ENCODE data around the gene SGO2.

SGO2 gene

GRCh38 chr2:200584639-200585038 is 58.6 kb downstream of the SGO2 start:
- Histone ChIP-seq H3K4me3 (ENCODE audit: low read length) (no peak overlapping the region), H3K27ac (ENCODE audit: low read depth, low read length) (no peak overlapping the region), H3K9me3 (ENCODE audit: insufficient read depth, low read depth, low read length) (no peaks in the 10 kb centered on the region), H3K27me3 (ENCODE audit: insufficient read depth, low read length) (peaks cover 12% of the 10 kb centered on the region), H3K36me3 (ENCODE audit: insufficient read depth, low read length) (no peaks in the 10 kb centered on the region), H3K9ac (ENCODE audit: low read depth, low read length) (no peak overlapping the region), H3K4me1 (ENCODE audit: insufficient read depth, low read length) (peaks cover 5% of the 10 kb centered on the region; the same call in 1 of the 2 replicates)
- WGBS: 89% methylated on average over 3 of the region's 3 CpGs

GRCh38 chr2:200585340-200585729 is 59.3 kb downstream of the SGO2 start:
- Histone ChIP-seq H3K27ac (ENCODE audit: low read depth, low read length) (no peak overlapping the region), H3K27me3 (ENCODE audit: insufficient read depth, low read length) (peaks cover 12% of the 10 kb centered on the region), H3K4me3 (ENCODE audit: low read length) (peak overlapping the region; percentile 59), H3K9ac (ENCODE audit: low read depth, low read length) (peak overlapping the region; percentile 55), H3K36me3 (ENCODE audit: insufficient read depth, low read length) (no peaks in the 10 kb centered on the region), H3K4me1 (ENCODE audit: insufficient read depth, low read length) (peaks cover 5% of the 10 kb centered on the region; the same call in 1 of the 2 replicates), H3K9me3 (ENCODE audit: insufficient read depth, low read depth, low read length) (no peaks in the 10 kb centered on the region)
- 71% methylated on average over 1 of the region's 2 CpGs for WGBS

DNA sequence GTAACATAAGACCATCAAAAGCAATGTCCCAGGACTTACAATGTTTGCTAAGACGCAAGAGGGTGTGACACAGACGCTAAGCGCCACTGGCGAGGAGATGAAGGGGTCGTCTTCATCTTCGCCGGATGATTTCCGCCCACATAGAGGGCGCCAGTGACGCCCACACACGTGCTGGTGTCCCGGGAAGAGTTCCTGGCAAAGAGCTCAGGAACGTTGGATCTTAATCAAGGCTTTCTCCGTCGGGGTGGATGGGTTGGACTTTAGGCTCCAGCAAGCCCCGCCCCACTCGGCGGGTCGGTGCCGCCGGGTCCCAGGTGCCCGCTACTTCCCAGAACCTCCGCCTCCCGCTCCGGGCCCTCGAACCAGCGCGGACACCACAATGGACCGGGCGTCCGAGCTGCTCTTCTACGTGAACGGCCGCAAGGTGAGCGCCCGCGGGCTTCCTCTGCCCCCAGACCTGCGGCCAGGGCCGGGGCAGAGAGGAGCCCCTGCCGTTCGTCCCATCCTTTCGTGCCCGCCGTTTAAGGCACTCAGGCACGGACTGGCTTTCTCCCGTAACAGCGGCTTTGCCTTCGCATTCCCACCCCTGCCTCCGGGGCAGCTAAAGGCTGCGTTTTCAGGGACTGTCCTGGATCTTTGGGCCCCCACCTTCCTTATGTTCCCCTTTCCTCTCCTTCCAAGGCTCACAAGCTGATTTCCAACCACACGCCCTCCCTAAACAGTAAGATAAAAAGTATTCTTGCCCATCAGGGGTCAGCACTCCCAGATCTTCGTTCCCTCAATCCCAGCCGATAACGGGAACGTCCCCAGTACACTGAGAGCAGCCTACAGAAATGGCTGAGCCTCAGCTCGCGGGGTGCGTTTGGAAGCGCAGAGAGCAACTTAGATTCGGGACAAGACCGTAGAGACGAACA is 60.0 kb downstream of the SGO2 start, which contains the start of gene AOX1:
TSS of gene AOX1 (plus strand) at position 285 of the 914 bp plus-strand sequence. CDS start at position 380, 95 bp downstream.
- Histone ChIP-seq H3K9me3 (ENCODE audit: insufficient read depth, low read depth, low read length) (no peaks in the 10 kb centered on the region), H3K9ac (ENCODE audit: low read depth, low read length) (peak within 1 kb of the TSS; percentile 55), H3K4me3 (ENCODE audit: low read length) (peak within 1 kb of the TSS; percentile 59), H3K36me3 (ENCODE audit: insufficient read depth, low read length) (no peaks in the 10 kb centered on the region), H3K27ac (ENCODE audit: low read depth, low read length) (peak within 1 kb of the TSS; percentile 23; the same call in 1 of the 2 replicates), H3K4me1 (ENCODE audit: insufficient read depth, low read length) (peaks cover 5% of the 10 kb centered on the region; the same call in 1 of the 2 replicates), H3K27me3 (ENCODE audit: insufficient read depth, low read length) (peaks cover 12% of the 10 kb centered on the region)
- WGBS: 2% methylated on average over 62 of the region's 62 CpGs

DNA sequence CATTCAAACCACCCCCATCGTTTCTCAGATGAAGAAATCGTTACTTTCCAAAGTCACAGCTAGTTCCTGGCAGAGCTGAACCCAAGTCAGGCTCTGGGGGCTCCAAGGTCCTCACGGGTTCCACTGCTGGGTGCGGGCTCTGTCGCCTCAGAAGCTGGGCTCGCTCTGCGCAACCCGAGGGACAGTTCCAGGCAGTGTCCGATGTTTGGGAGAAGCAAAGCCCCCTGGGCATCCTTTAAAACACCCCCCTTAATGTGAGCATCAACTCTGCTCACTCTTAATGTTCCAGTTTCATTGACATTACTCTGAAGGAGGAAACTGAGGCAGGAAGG is 60.6 kb downstream of the SGO2 start:
- Histone ChIP-seq H3K4me3 (ENCODE audit: low read length) (peak overlapping the region; percentile 59), H3K9me3 (ENCODE audit: insufficient read depth, low read depth, low read length) (no peaks in the 10 kb centered on the region), H3K9ac (ENCODE audit: low read depth, low read length) (peak overlapping the region; percentile 55), H3K27me3 (ENCODE audit: insufficient read depth, low read length) (peaks cover 12% of the 10 kb centered on the region), H3K27ac (ENCODE audit: low read depth, low read length) (no peak overlapping the region), H3K4me1 (ENCODE audit: insufficient read depth, low read length) (peaks cover 5% of the 10 kb centered on the region; the same call in 1 of the 2 replicates), H3K36me3 (ENCODE audit: insufficient read depth, low read length) (no peaks in the 10 kb centered on the region)
- 63% methylated on average over 9 of the region's 9 CpGs for WGBS

DNA sequence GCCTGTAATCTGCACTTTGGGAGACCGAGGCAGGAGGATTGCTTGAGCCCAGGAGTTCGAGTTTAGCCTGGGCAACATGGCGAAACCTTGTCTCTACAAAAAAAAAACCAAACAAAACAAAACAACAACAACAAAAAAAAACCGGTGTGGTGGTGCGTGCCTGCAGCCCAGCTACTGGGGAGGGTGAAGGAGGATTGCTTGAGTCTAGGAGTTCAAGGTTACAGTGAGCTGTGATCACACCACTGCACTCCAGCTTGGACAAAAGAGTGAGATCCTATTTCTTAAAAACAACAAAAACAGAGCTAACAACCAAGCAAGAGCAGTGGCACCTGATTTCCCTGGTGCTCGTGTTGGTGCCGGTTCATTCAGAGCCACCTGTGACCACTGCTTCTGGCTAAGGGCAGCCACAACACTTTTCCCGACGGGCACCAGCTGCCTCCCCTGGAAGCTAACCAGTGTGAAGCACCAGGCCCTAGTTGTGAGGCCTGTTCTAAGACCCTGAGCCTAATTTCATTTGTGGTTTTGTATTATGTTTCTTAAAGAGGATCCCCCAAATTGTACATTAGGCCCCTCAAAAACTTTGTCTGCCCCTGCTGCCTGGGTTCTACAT is 61.1 kb downstream of the SGO2 start:
- Histone ChIP-seq H3K27me3 (ENCODE audit: insufficient read depth, low read length) (peaks cover 12% of the 10 kb centered on the region), H3K36me3 (ENCODE audit: insufficient read depth, low read length) (no peaks in the 10 kb centered on the region), H3K9ac (ENCODE audit: low read depth, low read length) (no peak overlapping the region), H3K4me3 (ENCODE audit: low read length) (peak overlapping the region; percentile 59), H3K4me1 (ENCODE audit: insufficient read depth, low read length) (peaks cover 5% of the 10 kb centered on the region; the same call in 1 of the 2 replicates), H3K9me3 (ENCODE audit: insufficient read depth, low read depth, low read length) (no peaks in the 10 kb centered on the region), H3K27ac (ENCODE audit: low read depth, low read length) (no peak overlapping the region)
- 88% methylated on average over 9 of the region's 9 CpGs for WGBS

GRCh38 chr2:200588076-200588678 is 62.2 kb downstream of the SGO2 start:
- WGBS: 93% methylated on average over 2 of the region's 4 CpGs
- Histone ChIP-seq H3K4me1 (ENCODE audit: insufficient read depth, low read length) (peaks cover 5% of the 10 kb centered on the region; the same call in 1 of the 2 replicates), H3K27me3 (ENCODE audit: insufficient read depth, low read length) (peaks cover 12% of the 10 kb centered on the region), H3K4me3 (ENCODE audit: low read length) (no peak overlapping the region), H3K9ac (ENCODE audit: low read depth, low read length) (no peak overlapping the region), H3K36me3 (ENCODE audit: insufficient read depth, low read length) (no peaks in the 10 kb centered on the region), H3K27ac (ENCODE audit: low read depth, low read length) (no peak overlapping the region), H3K9me3 (ENCODE audit: insufficient read depth, low read depth, low read length) (no peaks in the 10 kb centered on the region)

GRCh38 chr2:200590090-200590489 is 64.1 kb downstream of the SGO2 start:
- Histone ChIP-seq H3K9ac (ENCODE audit: low read depth, low read length) (no peak overlapping the region), H3K9me3 (ENCODE audit: insufficient read depth, low read depth, low read length) (no peaks in the 10 kb centered on the region), H3K4me3 (ENCODE audit: low read length) (no peak overlapping the region), H3K27ac (ENCODE audit: low read depth, low read length) (no peak overlapping the region), H3K4me1 (ENCODE audit: insufficient read depth, low read length) (peaks cover 3% of the 10 kb centered on the region; the same call in 1 of the 2 replicates), H3K36me3 (ENCODE audit: insufficient read depth, low read length) (no peaks in the 10 kb centered on the region), H3K27me3 (ENCODE audit: insufficient read depth, low read length) (peaks cover 12% of the 10 kb centered on the region)

DNA sequence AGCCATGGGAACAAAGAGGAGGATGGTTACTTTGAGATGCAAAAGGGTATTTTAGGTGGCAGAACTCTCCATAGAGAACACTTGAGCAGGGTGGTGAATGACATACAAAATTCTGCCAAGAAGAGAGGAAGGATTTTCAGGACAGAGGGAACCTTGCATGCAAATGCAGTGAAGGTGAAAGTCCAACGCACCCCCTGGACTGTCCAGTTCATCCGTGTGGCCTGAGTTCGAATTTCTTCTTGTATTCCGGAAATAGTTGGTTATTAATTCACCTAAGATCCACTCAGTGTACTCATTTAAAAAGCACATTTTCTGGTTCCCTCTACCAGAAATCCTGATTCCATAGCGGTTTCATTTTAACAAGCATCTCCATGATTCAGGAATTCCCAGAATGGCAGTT is 65.3 kb downstream of the SGO2 start:
- no peaks in the 10 kb centered on the region for H3K9me3 ChIP-seq (ENCODE audit: insufficient read depth, low read depth, low read length)
- peaks cover 12% of the 10 kb centered on the region for H3K27me3 ChIP-seq (ENCODE audit: insufficient read depth, low read length)
- H3K27ac ChIP-seq (ENCODE audit: low read depth, low read length): no peak overlapping the region
- no peaks in the 10 kb centered on the region for H3K4me1 ChIP-seq (ENCODE audit: insufficient read depth, low read length)
- no peak overlapping the region for H3K4me3 ChIP-seq (ENCODE audit: low read length)
- no peaks in the 10 kb centered on the region for H3K36me3 ChIP-seq (ENCODE audit: insufficient read depth, low read length)
- no peak overlapping the region for H3K9ac ChIP-seq (ENCODE audit: low read depth, low read length)
- WGBS: 92% methylated on average over 5 of the region's 5 CpGs

GRCh38 chr2:200592406-200593075 is 66.5 kb downstream of the SGO2 start:
- no peaks in the 10 kb centered on the region for H3K9me3 ChIP-seq (ENCODE audit: insufficient read depth, low read depth, low read length)
- 84% methylated on average over 1 of the region's 1 CpG for WGBS
- no peaks in the 10 kb centered on the region for H3K4me1 ChIP-seq (ENCODE audit: insufficient read depth, low read length)
- no peak overlapping the region for H3K9ac ChIP-seq (ENCODE audit: low read depth, low read length)
- no peak overlapping the region for H3K27ac ChIP-seq (ENCODE audit: low read depth, low read length)
- no peaks in the 10 kb centered on the region for H3K36me3 ChIP-seq (ENCODE audit: insufficient read depth, low read length)
- H3K27me3 ChIP-seq (ENCODE audit: insufficient read depth, low read length): peaks cover under 1% of the 10 kb centered on the region; the same call in 1 of the 2 replicates
- H3K4me3 ChIP-seq (ENCODE audit: low read length): no peak overlapping the region

DNA sequence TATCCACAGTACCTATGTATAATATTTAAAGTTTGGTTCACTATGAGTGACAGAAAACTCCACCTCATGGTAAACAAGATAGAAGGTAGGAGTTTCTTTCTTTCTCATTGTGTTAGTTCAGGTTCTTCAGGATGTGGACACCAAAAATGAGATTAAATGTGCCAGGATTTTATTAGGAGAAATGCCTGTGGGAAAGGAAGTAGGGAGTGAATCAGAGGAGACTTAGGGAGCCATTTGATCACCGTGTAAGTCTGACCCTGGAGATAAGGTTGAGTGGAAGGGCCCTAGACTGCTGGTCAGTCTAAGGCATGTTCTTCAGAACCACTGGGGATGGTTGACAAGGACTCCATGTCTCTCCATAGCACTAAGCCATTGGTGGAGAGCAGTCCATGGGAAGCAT is 67.9 kb downstream of the SGO2 start:
- Histone ChIP-seq H3K27ac (ENCODE audit: low read depth, low read length) (no peak overlapping the region), H3K4me1 (ENCODE audit: insufficient read depth, low read length) (no peaks in the 10 kb centered on the region), H3K4me3 (ENCODE audit: low read length) (no peak overlapping the region), H3K9ac (ENCODE audit: low read depth, low read length) (no peak overlapping the region), H3K36me3 (ENCODE audit: insufficient read depth, low read length) (no peaks in the 10 kb centered on the region), H3K9me3 (ENCODE audit: insufficient read depth, low read depth, low read length) (no peaks in the 10 kb centered on the region), H3K27me3 (ENCODE audit: insufficient read depth, low read length) (no peaks in the 10 kb centered on the region)
- 78% methylated on average over 1 of the region's 1 CpG for WGBS
